Measurements from ENCODE around the gene CSGALNACT2. TPM values are rescaled to one million over a fixed set of nuclear protein-coding genes. Genes with fewer than 3 reads are reported as not detected.

CSGALNACT2 gene
- total RNA-seq, 1 experiment from 2014 or later, result 10.0 TPM

GRCh38 chr10:43125274-43125845 lies 12.9 kb upstream of the CSGALNACT2 start:
- intact Hi-C loops (cut with micrococcal nuclease; ENCODE audit: unreplicated experiment), result no loop called here
- H3K4me1 Mint-ChIP-seq (ENCODE audit: low read depth, unreplicated experiment), result no peaks in the 10 kb centered on the region

GRCh38 chr10:43125881-43126731 lies 12.1 kb upstream of the CSGALNACT2 start:
- BruUV-seq (replicated peaks), result no TSS peak

More at GRCh38 chr10:43125274-43125845, 12.9 kb upstream of the CSGALNACT2 start:
- no peak overlapping the region for H3K27ac Mint-ChIP-seq (ENCODE audit: unreplicated experiment)
- no peak overlapping the region for H3K4me3 Mint-ChIP-seq (ENCODE audit: low read depth, unreplicated experiment)
- CTCF ChIA-PET, result no interaction called here
- no peaks in the 10 kb centered on the region for H3K36me3 Mint-ChIP-seq (ENCODE audit: insufficient read depth, unreplicated experiment)
- H3K27me3 Mint-ChIP-seq (ENCODE audit: unreplicated experiment), result peaks cover 84% of the 10 kb centered on the region
- DNase-seq, result no peak
- no peak for TF ChIP-seq CTCF (IDR thresholded peaks at IDR 0.05; ENCODE audit: unreplicated experiment)
- H3K9me3 Mint-ChIP-seq (ENCODE audit: low read depth, unreplicated experiment), result no peaks in the 10 kb centered on the region
- no TSS peak for BruUV-seq (replicated peaks)

GRCh38 chr10:43126759-43127424 lies 11.4 kb upstream of the CSGALNACT2 start:
- Mint-ChIP-seq H3K36me3 (ENCODE audit: insufficient read depth, unreplicated experiment) (no peaks in the 10 kb centered on the region), H3K4me3 (ENCODE audit: low read depth, unreplicated experiment) (no peak overlapping the region), H3K27me3 (ENCODE audit: unreplicated experiment) (peaks cover 80% of the 10 kb centered on the region), H3K4me1 (ENCODE audit: low read depth, unreplicated experiment) (no peaks in the 10 kb centered on the region), H3K27ac (ENCODE audit: unreplicated experiment) (no peak overlapping the region), H3K9me3 (ENCODE audit: low read depth, unreplicated experiment) (no peaks in the 10 kb centered on the region)
- intact Hi-C loops (cut with micrococcal nuclease; ENCODE audit: unreplicated experiment), result no loop called here
- CTCF ChIA-PET, result no interaction called here
- TF ChIP-seq CTCF (IDR thresholded peaks at IDR 0.05; ENCODE audit: unreplicated experiment), result no peak
- BruUV-seq (replicated peaks), result no TSS peak
- DNase-seq, result no peak

More at GRCh38 chr10:43125881-43126731, 12.1 kb upstream of the CSGALNACT2 start:
- no peak for DNase-seq
- peaks cover 80% of the 10 kb centered on the region for H3K27me3 Mint-ChIP-seq (ENCODE audit: unreplicated experiment)
- CTCF ChIA-PET, result no interaction called here
- H3K4me1 Mint-ChIP-seq (ENCODE audit: low read depth, unreplicated experiment), result no peaks in the 10 kb centered on the region
- no peaks in the 10 kb centered on the region for H3K36me3 Mint-ChIP-seq (ENCODE audit: insufficient read depth, unreplicated experiment)
- TF ChIP-seq CTCF (IDR thresholded peaks at IDR 0.05; ENCODE audit: unreplicated experiment), result no peak
- H3K27ac Mint-ChIP-seq (ENCODE audit: unreplicated experiment), result no peak overlapping the region
- H3K4me3 Mint-ChIP-seq (ENCODE audit: low read depth, unreplicated experiment), result no peak overlapping the region
- intact Hi-C loops (cut with micrococcal nuclease; ENCODE audit: unreplicated experiment), result no loop called here
- H3K9me3 Mint-ChIP-seq (ENCODE audit: low read depth, unreplicated experiment), result no peaks in the 10 kb centered on the region

- Mint-ChIP-seq H3K4me3 (ENCODE audit: low read depth, unreplicated experiment) (no peak overlapping the region), H3K27me3 (ENCODE audit: unreplicated experiment) (peaks cover 80% of the 10 kb centered on the region), H3K4me1 (ENCODE audit: low read depth, unreplicated experiment) (no peaks in the 10 kb centered on the region), H3K27ac (ENCODE audit: unreplicated experiment) (no peak overlapping the region), H3K36me3 (ENCODE audit: insufficient read depth, unreplicated experiment) (no peaks in the 10 kb centered on the region), H3K9me3 (ENCODE audit: low read depth, unreplicated experiment) (no peaks in the 10 kb centered on the region)
- no peak for TF ChIP-seq CTCF (IDR thresholded peaks at IDR 0.05; ENCODE audit: unreplicated experiment)
- BruUV-seq (replicated peaks), result no TSS peak
- DNase-seq, result no peak
- CTCF ChIA-PET, result no interaction called here
- intact Hi-C loops (cut with micrococcal nuclease; ENCODE audit: unreplicated experiment), result no loop called here
These were observed 10.8 kb upstream of the CSGALNACT2 start for GRCh38 chr10:43127442-43127841.
